ENCODE measurements around the gene ERBB2. TPM values are rescaled to one million over a fixed set of nuclear protein-coding genes. Genes with fewer than 3 reads are reported as not detected.

Gene ERBB2
- total and polyA plus RNA-seq, 4 donors, result 32.8 to 92.5 (median 49.0) TPM

GRCh38 chr17:39751637-39752036, 51.8 kb downstream of the ERBB2 start:
- Histone ChIP-seq H3K36me3 (ENCODE audit: control insufficient read depth, insufficient read depth, low read length) (no peaks in the 10 kb centered on the region), H3K4me3 (ENCODE audit: low read depth, low read length) (no peak overlapping the region), H3K27ac (ENCODE audit: low read depth, low read length) (no peak overlapping the region), H3K4me1 (ENCODE audit: control insufficient read depth, insufficient read depth, low read length) (peaks cover 40% of the 10 kb centered on the region), H3K9me3 (ENCODE audit: control insufficient read depth, insufficient read depth, low read length) (no peaks in the 10 kb centered on the region), H3K27me3 (ENCODE audit: control insufficient read depth, insufficient read depth, low read length) (no peaks in the 10 kb centered on the region)
- DNase-seq (ENCODE audit: low read depth in 4 of 6, low spot score in 6 of 6), result no peak
- WGBS (ENCODE audit: insufficient coverage), result 60% methylated on average over 9 of the region's 10 CpGs

- WGBS (ENCODE audit: insufficient coverage), result 60% methylated on average over 12 of the region's 13 CpGs
- no peak overlapping the region for H3K4me3 ChIP-seq (ENCODE audit: low read depth, low read length)
- H3K4me1 ChIP-seq (ENCODE audit: control insufficient read depth, insufficient read depth, low read length), result peaks cover 40% of the 10 kb centered on the region
- H3K27ac ChIP-seq (ENCODE audit: low read depth, low read length), result no peak overlapping the region
- no peaks in the 10 kb centered on the region for H3K27me3 ChIP-seq (ENCODE audit: control insufficient read depth, insufficient read depth, low read length)
- H3K9me3 ChIP-seq (ENCODE audit: control insufficient read depth, insufficient read depth, low read length), result no peaks in the 10 kb centered on the region
- no peaks in the 10 kb centered on the region for H3K36me3 ChIP-seq (ENCODE audit: control insufficient read depth, insufficient read depth, low read length)
- no peak for DNase-seq (ENCODE audit: low read depth in 4 of 6, low spot score in 6 of 6)
Observed at GRCh38 chr17:39752241-39752881, 52.5 kb downstream of the ERBB2 start.

DNA sequence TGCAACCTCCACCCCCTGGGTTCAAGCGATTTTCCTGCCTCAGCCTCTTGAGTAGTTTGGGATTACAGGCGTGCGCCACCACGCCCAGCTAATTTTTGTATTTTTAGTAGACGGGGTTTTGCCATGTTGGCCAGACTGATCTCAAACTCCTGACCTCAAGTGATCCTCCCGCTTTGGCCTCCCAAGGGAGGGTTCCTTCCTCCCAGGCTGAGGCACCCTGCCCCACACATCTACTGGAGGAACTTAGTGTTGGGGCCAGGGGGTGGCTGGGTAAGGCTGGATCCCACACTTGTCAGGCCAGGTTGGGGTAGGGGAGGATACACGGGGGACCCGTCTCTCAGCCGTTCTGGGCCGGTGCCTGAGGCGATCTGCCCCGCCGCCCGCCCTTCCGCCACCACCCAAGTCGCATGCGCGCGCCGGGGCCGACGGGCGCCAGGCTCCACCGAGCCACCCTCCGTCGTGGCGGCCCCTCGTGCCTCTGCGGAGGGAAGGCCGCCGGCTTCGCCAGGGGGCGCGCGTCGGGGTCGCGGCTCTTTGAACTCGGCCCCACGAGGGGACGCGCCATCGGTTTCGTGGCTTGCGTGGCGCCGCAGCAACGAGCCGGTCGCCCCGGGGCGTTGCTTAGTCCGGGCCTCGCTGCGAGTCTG, 53.8 kb downstream of the ERBB2 start:
- Histone ChIP-seq H3K4me1 (ENCODE audit: control insufficient read depth, insufficient read depth, low read length) (peaks cover 40% of the 10 kb centered on the region), H3K27ac (ENCODE audit: low read depth, low read length) (peak overlapping the region; percentile 47), H3K9me3 (ENCODE audit: control insufficient read depth, insufficient read depth, low read length) (no peaks in the 10 kb centered on the region), H3K36me3 (ENCODE audit: control insufficient read depth, insufficient read depth, low read length) (no peaks in the 10 kb centered on the region), H3K4me3 (ENCODE audit: low read depth, low read length) (peak overlapping the region; percentile 27), H3K27me3 (ENCODE audit: control insufficient read depth, insufficient read depth, low read length) (no peaks in the 10 kb centered on the region)
- DNase-seq (ENCODE audit: low read depth in 4 of 6, low spot score in 6 of 6), result peak in 1 of 6 donors; percentile 17
- WGBS (ENCODE audit: insufficient coverage), result 8% methylated on average over 53 of the region's 55 CpGs

DNA sequence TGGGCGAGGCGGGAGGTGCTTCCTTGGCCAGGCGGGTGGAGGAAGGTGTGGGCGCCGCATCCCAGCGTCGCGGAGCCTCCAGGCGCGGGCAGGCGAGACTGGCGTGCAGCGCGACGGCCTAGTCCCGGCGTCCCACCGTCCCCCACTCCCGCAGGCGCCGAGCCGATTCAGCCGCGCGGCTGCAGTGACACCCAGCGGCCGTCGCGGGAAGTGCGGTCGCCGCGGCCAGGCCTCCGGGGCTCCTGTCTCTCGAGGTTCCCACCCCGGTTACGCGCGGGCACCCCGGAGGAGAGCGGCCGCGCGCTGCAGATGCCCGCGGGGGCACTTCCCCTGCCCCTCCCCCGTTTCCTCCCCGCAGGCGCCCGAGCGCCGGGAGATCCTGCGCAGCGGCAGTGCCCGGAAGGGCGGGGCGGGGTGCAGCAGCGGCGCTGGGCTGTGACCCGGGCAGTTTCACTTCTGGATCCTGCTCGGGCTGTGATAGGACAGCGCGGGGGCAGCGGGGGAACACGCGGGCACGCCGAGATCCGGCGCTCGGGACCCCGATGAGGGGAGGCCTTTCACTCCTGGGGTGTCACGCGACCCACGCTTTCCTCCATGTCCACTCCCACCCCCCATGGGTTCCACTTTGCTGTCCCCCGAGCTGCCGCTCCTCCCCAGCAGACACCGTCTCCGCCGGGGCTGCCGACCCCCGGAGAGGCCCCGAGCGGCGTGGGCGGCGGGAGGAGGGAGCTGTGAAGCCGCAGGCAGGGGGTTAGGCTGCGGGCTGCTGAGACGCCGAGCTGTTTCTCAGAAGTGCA, 54.5 kb downstream of the ERBB2 start:
- Histone ChIP-seq H3K4me3 (ENCODE audit: low read depth, low read length) (peak overlapping the region; percentile 55), H3K9me3 (ENCODE audit: control insufficient read depth, insufficient read depth, low read length) (no peaks in the 10 kb centered on the region), H3K36me3 (ENCODE audit: control insufficient read depth, insufficient read depth, low read length) (no peaks in the 10 kb centered on the region), H3K4me1 (ENCODE audit: control insufficient read depth, insufficient read depth, low read length) (peaks cover 40% of the 10 kb centered on the region), H3K27ac (ENCODE audit: low read depth, low read length) (peak overlapping the region; percentile 83), H3K27me3 (ENCODE audit: control insufficient read depth, insufficient read depth, low read length) (no peaks in the 10 kb centered on the region)
- under 1% methylated on average over 71 of the region's 91 CpGs for WGBS (ENCODE audit: insufficient coverage)
- peak; percentile 60 to 94 (median 68) for DNase-seq (ENCODE audit: low read depth in 4 of 6, low spot score in 6 of 6)

- Histone ChIP-seq H3K36me3 (ENCODE audit: control insufficient read depth, insufficient read depth, low read length) (no peaks in the 10 kb centered on the region), H3K9me3 (ENCODE audit: control insufficient read depth, insufficient read depth, low read length) (no peaks in the 10 kb centered on the region), H3K27ac (ENCODE audit: low read depth, low read length) (peak overlapping the region; percentile 83), H3K4me1 (ENCODE audit: control insufficient read depth, insufficient read depth, low read length) (peaks cover 39% of the 10 kb centered on the region), H3K4me3 (ENCODE audit: low read depth, low read length) (peak overlapping the region; percentile 55), H3K27me3 (ENCODE audit: control insufficient read depth, insufficient read depth, low read length) (no peaks in the 10 kb centered on the region)
- DNase-seq (ENCODE audit: low read depth in 4 of 6, low spot score in 6 of 6), result peak in 1 of 6 donors; percentile 11
- WGBS (ENCODE audit: insufficient coverage), result 30% methylated on average over 10 of the region's 21 CpGs
Observed at GRCh38 chr17:39754958-39755553, 55.2 kb downstream of the ERBB2 start.

GRCh38 chr17:39755554-39756379, 55.9 kb downstream of the ERBB2 start:
- no peak overlapping the region for H3K4me3 ChIP-seq (ENCODE audit: low read depth, low read length)
- 54% methylated on average over 6 of the region's 18 CpGs for whole genome bisulfite sequencing (ENCODE audit: insufficient coverage)
- no peaks in the 10 kb centered on the region for H3K36me3 ChIP-seq (ENCODE audit: control insufficient read depth, insufficient read depth, low read length)
- H3K4me1 ChIP-seq (ENCODE audit: control insufficient read depth, insufficient read depth, low read length), result peaks cover 33% of the 10 kb centered on the region
- H3K27ac ChIP-seq (ENCODE audit: low read depth, low read length), result no peak overlapping the region
- no peaks in the 10 kb centered on the region for H3K27me3 ChIP-seq (ENCODE audit: control insufficient read depth, insufficient read depth, low read length)
- H3K9me3 ChIP-seq (ENCODE audit: control insufficient read depth, insufficient read depth, low read length), result no peaks in the 10 kb centered on the region
- DNase-seq (ENCODE audit: low read depth in 4 of 6, low spot score in 6 of 6), result no peak

GRCh38 chr17:39756380-39757079, 56.7 kb downstream of the ERBB2 start:
- H3K36me3 ChIP-seq (ENCODE audit: control insufficient read depth, insufficient read depth, low read length), result no peaks in the 10 kb centered on the region
- H3K27me3 ChIP-seq (ENCODE audit: control insufficient read depth, insufficient read depth, low read length), result no peaks in the 10 kb centered on the region
- peaks cover 28% of the 10 kb centered on the region for H3K4me1 ChIP-seq (ENCODE audit: control insufficient read depth, insufficient read depth, low read length)
- no peaks in the 10 kb centered on the region for H3K9me3 ChIP-seq (ENCODE audit: control insufficient read depth, insufficient read depth, low read length)
- no peak for DNase-seq (ENCODE audit: low read depth in 4 of 6, low spot score in 6 of 6)
- no peak overlapping the region for H3K27ac ChIP-seq (ENCODE audit: low read depth, low read length)
- no peak overlapping the region for H3K4me3 ChIP-seq (ENCODE audit: low read depth, low read length)
- 55% methylated on average over 3 of the region's 7 CpGs for WGBS (ENCODE audit: insufficient coverage)

- Histone ChIP-seq H3K27ac (ENCODE audit: low read depth, low read length) (no peak overlapping the region), H3K4me3 (ENCODE audit: low read depth, low read length) (no peak overlapping the region), H3K4me1 (ENCODE audit: control insufficient read depth, insufficient read depth, low read length) (peaks cover 22% of the 10 kb centered on the region), H3K36me3 (ENCODE audit: control insufficient read depth, insufficient read depth, low read length) (no peaks in the 10 kb centered on the region), H3K9me3 (ENCODE audit: control insufficient read depth, insufficient read depth, low read length) (no peaks in the 10 kb centered on the region), H3K27me3 (ENCODE audit: control insufficient read depth, insufficient read depth, low read length) (no peaks in the 10 kb centered on the region)
- DNase-seq (ENCODE audit: low read depth in 4 of 6, low spot score in 6 of 6), result no peak
- no CpG with 5 or more reads among the region's 4 CpGs for WGBS (ENCODE audit: insufficient coverage)
Observed at GRCh38 chr17:39757176-39757662, 57.4 kb downstream of the ERBB2 start.
